IPS DF 4.7 (cell line): ENCODE measurements around the gene PRSS38.

Source experiments
- DNase-seq: peaks from one replicate; pipeline ENCODE4 v3.0.0-alpha.2; 2013; ENCODE audit warnings: low spot score; ENCODE audit errors: extremely low read depth

The PRSS38 gene

DNA sequence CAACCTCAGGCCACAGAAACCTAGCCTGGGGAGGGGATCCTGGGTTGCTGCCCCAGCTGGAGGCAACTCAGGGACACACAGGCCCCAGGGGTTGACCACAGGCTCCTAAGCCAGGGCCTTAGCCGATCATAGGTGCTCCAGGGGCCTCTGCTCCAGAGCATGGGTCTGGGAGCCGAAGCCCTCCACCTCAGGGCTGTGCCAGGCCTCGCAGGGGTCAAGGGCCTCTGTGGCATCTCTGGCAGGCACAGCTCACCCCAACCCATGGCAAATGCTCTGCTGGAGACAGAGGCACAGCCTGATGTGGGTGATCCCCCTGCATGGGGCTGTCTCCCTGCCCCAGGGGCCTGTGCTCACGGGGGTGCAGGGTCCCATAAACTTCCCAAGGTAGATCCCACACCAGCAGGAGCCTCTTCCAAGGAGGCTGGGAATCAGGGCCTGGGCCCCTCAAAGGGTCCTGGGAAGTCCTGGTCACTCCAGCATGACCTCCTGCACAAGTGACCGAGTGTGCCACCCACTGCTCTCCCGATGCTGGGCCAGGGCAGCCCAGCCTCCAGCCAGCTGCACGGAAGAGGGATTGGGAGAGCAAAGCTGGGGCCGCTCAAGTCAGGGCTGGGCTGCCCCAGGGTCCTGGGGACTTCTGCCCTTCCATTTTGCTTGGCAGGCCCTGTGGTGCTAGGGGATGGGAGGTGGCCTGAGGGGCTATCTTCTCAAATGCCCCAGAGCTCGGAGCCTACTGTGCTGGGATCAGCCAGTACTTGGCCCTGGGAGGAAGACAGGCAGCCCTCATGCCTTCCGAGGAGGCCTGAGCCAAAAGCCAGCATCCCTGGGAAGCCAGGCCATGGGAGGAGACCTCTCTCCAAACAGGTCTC lies 22.2 kb upstream of the PRSS38 start:
- DNase-seq: no peak

DNA sequence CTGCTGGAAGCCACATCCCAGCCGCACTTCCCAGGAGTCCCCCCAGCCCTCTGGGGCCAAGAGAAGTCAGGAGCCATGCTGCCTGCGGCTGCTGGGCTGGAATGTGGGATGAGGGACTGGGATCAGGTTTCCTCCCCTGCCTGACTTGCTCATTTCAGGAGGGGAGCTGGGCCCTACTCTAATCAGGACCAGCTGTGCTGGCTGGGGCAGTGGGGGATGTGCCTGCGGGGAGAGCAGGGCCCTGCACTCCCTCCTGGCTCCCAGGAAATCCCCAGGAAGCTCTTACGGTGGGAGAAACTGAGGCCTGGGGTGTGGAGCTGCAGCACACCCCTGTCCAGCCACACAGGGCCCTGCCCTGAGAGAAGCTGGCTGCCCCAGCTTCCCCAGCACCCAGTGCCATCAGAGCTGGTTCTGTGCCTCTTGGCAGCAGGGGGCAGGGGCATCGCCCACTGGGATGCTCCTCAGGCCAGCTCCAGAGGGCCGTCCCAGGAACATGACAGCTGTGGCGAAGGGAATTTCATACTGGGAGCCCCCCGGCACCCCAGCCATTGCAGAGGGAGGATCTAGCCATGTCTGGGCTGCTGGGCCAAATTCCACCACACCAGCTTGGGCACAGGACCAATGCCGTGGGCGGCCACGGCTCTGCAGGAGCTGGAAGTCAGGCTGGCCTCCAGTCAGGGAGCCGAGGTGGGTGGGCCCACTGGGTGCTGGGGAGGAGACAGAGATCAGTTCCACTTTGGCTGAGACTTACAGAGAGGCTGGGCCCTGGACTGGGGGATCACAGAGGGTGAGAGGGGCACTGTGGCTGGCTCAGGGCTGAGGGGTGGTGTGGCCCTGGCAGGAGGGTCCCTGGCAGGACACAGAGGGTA lies 21.3 kb upstream of the PRSS38 start:
- no peak for DNase-seq

DNA sequence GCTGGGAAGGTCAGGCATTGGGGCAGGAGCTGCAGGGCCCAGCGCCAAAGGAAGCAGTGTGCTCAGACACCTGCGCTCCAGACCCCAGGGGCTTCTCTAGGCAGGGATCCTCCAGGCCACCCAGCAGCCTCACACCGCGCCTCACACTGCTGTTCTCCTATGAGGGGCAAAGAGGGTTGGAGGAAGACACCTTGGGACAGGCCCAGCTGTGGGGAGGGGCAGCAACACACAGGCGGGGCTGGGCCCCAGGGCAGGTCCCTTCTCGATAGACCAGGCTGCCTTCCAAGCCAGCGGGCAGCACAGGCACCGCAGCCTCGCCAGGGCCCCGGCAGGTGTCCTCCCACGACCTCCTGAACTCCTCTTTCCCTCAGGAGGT lies 20.7 kb upstream of the PRSS38 start:
- no peak for DNase-seq

DNA sequence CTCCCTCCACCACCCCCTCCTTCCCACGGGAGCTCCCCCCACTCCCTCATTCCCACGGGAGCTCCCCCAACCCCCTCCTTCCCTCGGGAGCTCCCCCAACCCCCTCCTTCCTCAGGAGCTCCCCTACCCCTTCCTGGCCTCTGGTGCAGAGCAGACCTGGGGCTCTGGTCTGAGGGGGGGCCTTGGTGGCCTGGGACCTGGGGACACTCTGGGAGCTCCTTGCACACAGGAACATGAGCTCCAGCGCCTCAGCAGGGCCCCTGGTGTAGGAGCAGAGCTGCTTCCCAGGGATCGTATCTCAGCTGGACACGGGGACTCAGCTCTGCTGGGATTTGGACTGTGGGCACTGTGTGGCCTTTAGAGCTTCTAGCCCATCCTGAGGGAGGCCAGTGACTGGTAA lies 19.7 kb upstream of the PRSS38 start:
- DNase-seq: no peak

DNA sequence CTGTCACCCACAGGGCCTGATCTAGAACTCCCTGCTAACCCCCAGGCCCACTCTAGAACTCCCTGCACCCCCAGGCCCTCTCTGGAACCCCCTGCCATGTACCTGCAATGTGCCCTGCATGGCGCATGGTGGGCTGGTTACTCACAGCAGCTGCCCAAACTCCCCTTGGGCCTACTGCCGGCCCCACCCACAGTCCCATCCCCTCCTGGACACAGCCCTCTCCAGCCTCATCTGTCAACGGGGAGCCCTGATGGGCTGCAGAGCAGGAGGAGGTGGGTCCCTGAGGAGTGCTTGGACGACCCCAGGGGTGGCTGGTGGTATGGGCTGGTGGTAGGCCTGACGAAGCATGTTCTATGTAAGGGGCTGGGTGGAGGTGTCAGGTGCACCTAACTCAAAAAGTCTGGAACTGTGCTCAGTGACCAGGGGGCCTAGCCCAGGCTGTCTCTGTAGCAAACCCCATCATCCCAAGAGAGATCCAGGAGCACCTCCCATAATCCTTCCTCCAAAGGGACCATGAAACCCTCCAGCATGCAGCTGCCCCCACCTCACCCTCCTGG lies 19.0 kb upstream of the PRSS38 start:
- DNase-seq: no peak

DNA sequence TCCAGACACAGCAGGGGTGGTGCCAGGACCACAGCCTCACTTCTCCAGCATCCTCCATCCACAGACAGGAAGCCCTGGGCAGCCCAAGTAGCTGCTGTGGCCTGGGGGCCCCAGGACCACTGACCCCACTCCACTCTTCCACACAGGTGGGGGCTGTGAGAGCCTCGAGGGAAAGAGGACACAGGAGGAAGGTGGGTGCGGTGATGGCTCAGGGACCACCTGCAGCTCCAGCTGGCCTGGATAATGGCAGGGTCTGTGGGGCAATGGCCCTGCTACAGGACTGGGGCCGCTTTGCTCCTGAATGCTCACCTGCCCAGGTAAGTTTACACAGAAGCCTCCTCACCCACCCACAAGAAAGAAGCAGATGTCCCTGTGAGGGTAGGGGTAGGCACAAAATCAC lies 18.3 kb upstream of the PRSS38 start:
- DNase-seq: no peak

DNA sequence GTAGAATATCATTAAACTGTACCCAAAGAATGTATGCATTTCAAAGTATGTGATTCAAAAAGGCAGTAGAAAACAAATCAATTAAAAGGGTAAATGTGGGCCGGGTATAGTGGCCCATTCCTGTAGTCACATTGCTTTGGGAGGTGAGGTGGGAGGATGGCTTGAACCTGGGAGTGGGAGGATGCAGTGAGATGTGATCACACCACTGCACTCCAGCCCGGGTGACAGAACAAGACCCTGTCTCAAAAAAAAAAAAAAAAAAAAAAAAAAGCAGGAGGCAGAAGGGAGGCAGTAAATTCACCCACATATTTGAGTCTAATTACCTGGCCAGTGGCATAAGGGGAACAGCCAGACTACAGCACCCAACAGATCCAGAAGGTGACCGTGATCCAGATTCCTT lies 17.9 kb upstream of the PRSS38 start:
- no peak for DNase-seq

DNA sequence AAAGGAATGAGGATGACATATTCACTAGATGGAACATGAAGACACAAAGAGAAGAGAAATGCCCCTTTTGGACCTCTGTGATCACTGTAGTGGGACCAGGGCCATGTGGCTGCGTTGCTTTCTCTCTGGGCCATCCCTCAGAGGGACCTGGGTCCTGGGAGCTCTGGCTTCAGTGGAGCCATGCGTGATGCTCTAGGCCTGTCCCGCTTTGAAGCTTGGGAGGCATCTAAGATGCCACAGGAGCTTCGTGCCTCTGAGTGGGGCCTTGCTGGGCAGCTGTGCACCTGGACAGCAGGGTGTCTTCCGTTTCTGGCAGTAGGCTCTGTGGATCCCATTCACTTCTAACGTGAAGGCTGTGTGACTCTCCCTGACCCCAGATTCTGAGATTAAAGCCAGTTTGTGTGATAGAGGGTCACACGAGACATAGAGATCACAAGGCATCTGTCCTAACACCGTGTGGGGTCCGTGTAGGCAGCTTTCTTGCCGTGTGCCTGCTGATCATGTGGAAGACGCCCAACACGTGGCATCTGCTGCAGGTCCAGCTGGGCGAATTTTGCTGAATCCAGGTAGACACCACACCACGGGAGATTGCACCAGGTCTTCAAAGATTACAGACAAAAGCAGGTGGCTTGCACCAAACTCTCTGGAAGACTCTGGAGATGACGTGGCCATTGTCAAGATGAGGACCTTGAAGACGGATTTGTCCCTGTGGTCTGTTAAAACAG lies 17.2 kb upstream of the PRSS38 start:
- DNase-seq: no peak

DNA sequence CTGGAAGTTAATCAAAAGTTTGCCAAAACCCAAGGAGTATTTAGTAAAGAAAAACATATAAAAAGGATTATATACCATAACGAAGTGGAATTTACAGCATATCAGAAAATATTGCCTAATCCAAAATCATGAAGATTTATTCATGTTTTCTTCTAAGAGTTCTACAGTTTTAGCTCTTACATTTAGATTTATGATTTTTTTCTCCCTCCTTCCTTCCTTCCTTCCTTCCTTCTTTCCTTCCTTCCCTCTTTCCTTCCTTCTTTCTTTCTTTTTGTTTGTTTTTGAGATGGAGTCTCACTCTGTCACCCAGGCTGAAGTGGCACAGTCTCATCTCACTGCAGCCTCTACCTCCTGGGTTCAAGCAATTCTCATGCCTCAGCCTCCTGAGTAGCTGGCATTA lies 15.7 kb upstream of the PRSS38 start:
- no peak for DNase-seq

DNA sequence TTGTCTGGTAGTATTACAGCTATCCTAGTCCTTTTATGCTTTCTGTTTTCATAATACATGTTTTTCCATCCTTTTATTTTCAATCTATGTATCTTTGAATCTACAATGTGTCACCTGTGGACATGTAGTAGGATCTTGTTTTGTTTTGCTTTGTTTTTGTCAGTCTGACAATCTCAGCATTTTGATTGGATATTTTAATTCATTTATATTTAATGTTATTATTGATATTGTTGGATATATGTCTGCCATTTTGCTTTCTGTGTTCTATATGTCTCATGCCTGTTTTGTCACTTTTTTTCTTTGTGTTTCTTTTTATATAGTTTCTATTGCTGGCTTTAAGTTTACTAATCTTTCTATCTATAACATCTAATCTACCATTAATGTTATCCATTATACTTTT lies 11.5 kb upstream of the PRSS38 start:
- no peak for DNase-seq

DNA sequence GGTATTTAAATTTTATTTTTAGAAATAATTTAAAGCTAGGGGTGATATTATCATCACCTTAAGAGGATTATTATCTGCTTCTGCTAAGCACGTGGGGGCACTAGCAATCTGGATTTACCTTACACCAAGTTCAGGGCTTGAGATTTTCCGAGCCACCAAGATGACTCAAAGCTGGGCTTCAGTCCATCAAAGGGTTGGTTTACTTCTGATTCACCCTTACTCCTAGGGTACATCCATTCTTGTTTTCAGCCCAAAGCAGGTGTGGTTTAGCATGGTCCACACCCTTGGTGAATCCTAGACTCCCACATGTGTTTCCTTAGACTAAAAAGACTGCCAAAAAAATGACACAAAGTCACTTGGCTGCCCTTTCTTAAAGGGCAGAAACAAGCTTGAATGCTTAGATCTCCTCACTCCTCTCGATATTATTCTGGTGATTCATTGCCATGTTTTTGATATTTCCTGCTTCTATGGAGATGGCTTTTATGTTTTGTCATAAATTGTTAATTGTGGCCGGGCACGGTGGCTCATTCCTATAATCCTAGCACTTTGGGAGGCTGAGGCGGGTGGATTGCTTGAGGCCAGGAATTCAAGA lies 9.8 kb upstream of the PRSS38 start:
- no peak for DNase-seq

DNA sequence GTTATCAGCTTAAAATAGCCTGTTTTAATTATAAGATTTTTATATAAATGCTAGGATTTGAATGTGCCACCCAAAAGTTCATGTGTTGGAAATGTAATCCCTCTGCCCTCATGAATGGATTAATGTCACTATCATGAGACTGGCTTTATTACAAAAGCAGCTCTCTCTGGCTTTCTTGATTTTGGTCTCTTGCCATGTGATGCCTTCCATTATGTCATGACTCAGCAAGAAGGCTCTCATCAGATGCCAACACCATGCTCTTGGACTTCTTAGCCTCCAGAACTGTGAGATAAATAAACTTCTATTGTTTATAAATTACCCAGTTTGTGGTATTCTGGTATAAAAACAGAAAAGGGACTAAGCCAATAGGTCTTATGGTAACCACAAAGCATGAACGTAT lies 6.9 kb upstream of the PRSS38 start:
- no peak for DNase-seq

DNA sequence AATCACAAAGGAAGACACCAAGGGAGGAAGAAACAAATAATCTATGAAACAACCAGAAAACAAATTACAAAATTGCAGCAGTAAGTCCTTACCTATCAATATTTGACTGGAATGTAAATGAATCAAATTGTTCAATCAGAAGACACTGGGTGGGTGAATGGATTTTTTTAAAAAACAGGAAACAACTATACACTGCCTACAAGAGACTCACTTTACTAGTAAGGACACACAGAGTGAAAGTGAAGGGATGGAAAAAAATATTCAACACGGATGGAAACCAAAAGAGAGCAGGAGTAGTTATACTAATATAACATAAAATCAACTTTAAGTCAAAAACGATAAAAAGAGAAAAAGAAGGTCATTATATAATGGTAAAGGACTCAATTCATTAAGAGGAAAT lies 6.4 kb upstream of the PRSS38 start:
- DNase-seq: no peak

DNA sequence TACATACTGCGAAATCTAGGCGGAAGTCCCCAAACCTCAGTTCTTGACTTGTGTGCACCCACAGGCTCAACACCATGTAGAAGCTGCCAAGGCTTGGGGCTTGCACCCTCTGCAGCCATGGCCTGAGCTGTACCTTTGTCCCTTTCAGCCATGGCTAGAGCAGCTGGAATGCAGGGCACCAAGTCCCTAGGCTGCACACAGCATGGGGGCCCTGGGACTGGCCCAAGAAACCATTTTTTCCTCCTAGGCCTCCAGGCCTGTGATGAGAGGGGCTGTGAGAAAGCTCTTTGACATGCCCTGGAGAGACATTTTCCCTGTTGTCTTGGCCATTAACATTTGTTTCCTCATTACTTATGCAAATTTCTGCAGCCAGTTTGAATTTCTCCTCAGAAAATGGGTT lies 1.5 kb upstream of the PRSS38 start:
- DNase-seq: no peak

DNA sequence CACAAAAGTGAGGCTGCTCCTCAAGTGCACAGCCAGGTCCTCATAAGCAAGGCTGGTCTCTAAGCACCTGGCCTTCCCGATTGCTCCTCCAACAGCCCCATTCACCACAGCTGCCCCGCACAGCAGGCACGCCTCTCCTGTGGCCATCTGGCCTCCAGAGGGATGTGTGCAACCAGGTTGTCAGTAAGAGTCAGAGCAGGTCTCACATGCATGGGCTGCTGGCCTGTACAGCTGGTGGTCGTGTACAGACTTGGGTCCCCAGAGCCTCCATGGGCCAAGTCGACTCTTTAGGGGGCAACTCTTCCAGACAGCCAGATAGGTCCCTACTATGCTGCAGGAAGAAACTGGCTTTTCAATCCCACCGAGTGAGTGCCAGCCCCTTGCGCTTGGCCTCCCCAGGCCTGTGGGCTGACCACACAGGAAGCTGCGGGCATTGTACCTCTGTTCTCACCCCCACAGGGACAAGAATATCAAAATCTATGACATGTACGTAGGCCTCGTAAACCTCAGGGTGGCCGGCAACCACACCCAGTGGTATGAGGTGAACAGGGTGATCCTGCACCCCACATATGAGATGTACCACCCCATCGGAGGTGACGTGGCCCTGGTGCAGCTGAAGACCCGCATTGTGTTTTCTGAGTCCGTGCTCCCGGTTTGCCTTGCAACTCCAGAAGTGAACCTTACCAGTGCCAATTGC lies 1.4 kb downstream of the PRSS38 start:
- DNase-seq: no peak

DNA sequence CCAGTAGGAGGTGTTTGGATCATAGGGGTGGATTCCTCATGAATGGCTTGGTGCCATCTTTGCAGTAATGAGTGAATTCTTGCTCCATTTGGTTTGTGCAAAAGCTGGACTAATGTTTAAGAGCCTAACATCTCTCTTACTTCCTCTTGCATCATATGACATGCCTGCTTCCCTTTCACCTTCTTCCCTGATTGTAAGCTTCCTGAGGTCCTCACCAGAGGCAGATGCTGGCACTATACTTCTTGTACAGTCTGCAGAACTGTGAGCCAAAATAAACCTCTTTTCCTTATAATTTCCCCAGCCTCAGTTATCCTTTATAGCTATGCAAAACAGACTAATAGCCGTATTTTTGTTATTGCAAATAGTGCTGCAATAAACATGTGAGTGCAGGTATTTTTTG lies 8.1 kb downstream of the PRSS38 start:
- DNase-seq: no peak

DNA sequence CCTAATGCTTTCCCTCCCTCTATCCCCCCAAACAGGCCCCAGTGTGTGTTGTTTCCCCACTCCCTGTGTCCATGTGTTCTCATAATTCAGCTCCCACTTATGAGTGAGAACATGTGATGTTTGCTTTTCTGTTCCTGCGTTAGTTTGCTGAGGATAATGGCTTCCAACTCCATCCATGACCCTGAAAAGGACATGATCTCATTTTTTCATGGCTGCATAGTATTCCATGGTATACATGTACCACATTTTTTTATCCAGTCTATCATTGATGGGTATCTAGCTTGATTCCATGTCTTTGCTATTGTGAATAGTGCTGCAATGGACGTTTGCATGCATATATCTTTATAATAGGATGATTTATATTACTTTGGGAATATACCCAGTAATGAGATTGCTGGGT lies 8.7 kb downstream of the PRSS38 start:
- DNase-seq: no peak

DNA sequence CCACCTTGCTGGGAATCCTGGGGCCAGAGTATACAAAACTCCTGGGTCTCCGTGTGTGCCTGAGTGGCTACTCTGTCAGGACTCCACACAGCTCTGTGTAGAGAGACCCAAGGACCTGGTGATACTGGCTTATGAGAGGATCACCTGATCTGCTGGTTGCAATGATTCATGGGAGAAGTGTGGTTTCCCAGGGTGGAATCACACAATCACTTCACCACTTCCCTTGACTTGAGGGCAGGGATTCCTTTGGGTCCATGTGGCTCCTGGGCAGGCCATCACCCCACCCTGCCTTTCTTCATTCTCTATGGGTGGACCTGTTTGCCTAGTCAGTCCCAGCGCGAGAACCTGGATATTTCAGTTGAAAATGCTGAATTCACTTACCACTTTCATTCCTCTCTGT lies 13.3 kb downstream of the PRSS38 start:
- no peak for DNase-seq

DNA sequence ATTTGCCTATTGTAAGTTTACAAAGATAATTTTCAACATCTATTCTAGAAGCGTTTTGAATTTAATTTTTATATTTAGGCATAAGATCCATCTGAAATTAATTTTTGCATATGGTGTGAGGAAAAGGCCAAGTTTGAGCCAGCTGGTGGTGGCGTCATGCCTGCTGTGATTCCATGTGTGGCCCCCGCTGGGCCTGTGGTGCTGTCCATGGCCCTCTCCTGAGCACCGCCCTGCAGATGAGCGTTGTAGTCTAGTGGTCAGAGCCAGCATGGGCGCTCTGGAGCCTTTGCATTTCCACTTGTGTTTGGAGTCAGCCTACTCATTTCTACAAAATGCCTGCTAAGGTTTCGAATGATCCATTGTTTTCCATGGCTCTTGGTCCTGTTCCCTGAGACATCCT lies 22.7 kb downstream of the PRSS38 start:
- no peak for DNase-seq

DNA sequence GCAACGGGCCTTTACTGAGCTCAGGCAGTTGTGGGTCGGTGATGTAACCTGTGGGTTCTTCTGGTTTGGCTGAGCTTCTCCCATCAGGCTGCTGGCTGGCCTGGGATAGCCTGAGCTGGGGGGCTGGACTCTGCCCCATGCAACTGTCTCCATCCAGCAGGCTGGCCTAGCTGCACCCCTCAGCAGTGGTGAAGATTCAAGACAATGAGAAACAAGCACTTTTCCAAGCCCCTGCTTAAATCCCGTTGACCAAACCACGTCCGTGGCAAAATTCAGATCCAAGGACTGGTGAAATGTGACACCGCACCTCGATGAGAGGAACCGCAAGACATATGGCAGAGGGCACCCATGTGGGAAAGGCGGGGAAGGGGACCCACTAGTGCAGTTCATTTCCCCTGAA lies 25.6 kb downstream of the PRSS38 start:
- no peak for DNase-seq
